ENCODE results near the gene ERVFRD-1. TPM values are rescaled to one million over a fixed set of nuclear protein-coding genes. Genes with fewer than 3 reads are reported as not detected.
A peak's percentile ranks its signal among the peaks of the same experiment; 100 is the strongest.

The ERVFRD-1 gene
- total RNA-seq, 1 experiment from 2014 or later = not detected

- CTCF ChIA-PET = no interaction called here
- DNase-seq (ENCODE audit: low spot score) (no peak), ATAC-seq (no peak)
- no peak for TF ChIP-seq NFATC4 (CRISPR knock-in tag; IDR thresholded peaks at IDR 0.05)
- no peak for TF ChIP-seq RELA (CRISPR knock-in tag; IDR thresholded peaks at IDR 0.05; ENCODE audit: borderline replicate concordance)
- no peak for TF ChIP-seq FOXJ3 (CRISPR knock-in tag; IDR thresholded peaks at IDR 0.05; ENCODE audit: borderline replicate concordance)
- Mint-ChIP-seq H3K27me3 (ENCODE audit: low read depth) (no peaks in the 10 kb centered on the region), H3K9me3 (peaks cover 3% of the 10 kb centered on the region; the same call in 1 of the 2 replicates), H3K36me3 (peaks cover 14% of the 10 kb centered on the region), H3K27ac (no peak overlapping the region), H3K4me3 (no peak overlapping the region), H3K4me1 (peaks cover 54% of the 10 kb centered on the region)
- POLR2A ChIA-PET = no interaction called here
Observed at GRCh38 chr6:11103065-11103464, 8.5 kb downstream of the ERVFRD-1 start.

- Mint-ChIP-seq H3K4me3 (no peak overlapping the region), H3K9me3 (peaks cover 3% of the 10 kb centered on the region; the same call in 1 of the 2 replicates), H3K27ac (peak overlapping the region; percentile 58), H3K36me3 (peaks cover 14% of the 10 kb centered on the region), H3K27me3 (ENCODE audit: low read depth) (no peaks in the 10 kb centered on the region), H3K4me1 (peaks cover 40% of the 10 kb centered on the region)
- ATAC-seq (peak; percentile 61), DNase-seq (ENCODE audit: low spot score) (no peak)
- TF ChIP-seq OVOL2 (CRISPR knock-in tag; IDR thresholded peaks at IDR 0.05; ENCODE audit: borderline replicate concordance) (no peak), SMAD4 (CRISPR knock-in tag; IDR thresholded peaks at IDR 0.05) (no peak), SP1 (CRISPR knock-in tag; conservative IDR thresholded peaks at IDR 0.05) (no peak), FOXP1 (CRISPR knock-in tag; IDR thresholded peaks at IDR 0.05; ENCODE audit: borderline replicate concordance) (no peak), CBFB (CRISPR knock-in tag; IDR thresholded peaks at IDR 0.05; ENCODE audit: low read depth) (no peak), MLX (CRISPR knock-in tag; IDR thresholded peaks at IDR 0.05) (no peak), ERG (CRISPR knock-in tag; IDR thresholded peaks at IDR 0.05) (no peak), CREM (CRISPR knock-in tag; IDR thresholded peaks at IDR 0.05) (no peak), PRRX2 (CRISPR knock-in tag; IDR thresholded peaks at IDR 0.05) (no peak), NR1H2 (CRISPR knock-in tag; IDR thresholded peaks at IDR 0.05) (no peak), TEAD1 (CRISPR knock-in tag; IDR thresholded peaks at IDR 0.05) (no peak), ZMAT4 (CRISPR knock-in tag; IDR thresholded peaks at IDR 0.05) (no peak), EMX1 (CRISPR knock-in tag; IDR thresholded peaks at IDR 0.05) (no peak), JAZF1 (CRISPR knock-in tag; IDR thresholded peaks at IDR 0.05) (no peak)
- TF ChIP-seq, protein P1, sequence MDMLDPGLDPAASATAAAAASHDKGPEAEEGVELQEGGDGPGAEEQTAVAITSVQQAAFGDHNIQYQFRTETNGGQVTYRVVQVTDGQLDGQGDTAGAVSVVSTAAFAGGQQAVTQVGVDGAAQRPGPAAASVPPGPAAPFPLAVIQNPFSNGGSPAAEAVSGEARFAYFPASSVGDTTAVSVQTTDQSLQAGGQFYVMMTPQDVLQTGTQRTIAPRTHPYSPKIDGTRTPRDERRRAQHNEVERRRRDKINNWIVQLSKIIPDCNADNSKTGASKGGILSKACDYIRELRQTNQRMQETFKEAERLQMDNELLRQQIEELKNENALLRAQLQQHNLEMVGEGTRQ (CRISPR knock-in tag; IDR thresholded peaks at IDR 0.05) = no peak
- TF ChIP-seq, protein P2, sequence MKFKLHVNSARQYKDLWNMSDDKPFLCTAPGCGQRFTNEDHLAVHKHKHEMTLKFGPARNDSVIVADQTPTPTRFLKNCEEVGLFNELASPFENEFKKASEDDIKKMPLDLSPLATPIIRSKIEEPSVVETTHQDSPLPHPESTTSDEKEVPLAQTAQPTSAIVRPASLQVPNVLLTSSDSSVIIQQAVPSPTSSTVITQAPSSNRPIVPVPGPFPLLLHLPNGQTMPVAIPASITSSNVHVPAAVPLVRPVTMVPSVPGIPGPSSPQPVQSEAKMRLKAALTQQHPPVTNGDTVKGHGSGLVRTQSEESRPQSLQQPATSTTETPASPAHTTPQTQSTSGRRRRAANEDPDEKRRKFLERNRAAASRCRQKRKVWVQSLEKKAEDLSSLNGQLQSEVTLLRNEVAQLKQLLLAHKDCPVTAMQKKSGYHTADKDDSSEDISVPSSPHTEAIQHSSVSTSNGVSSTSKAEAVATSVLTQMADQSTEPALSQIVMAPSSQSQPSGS (CRISPR knock-in tag; IDR thresholded peaks at IDR 0.05; ENCODE audit: borderline replicate concordance, low read depth) = no peak
- TF ChIP-seq, protein P3, sequence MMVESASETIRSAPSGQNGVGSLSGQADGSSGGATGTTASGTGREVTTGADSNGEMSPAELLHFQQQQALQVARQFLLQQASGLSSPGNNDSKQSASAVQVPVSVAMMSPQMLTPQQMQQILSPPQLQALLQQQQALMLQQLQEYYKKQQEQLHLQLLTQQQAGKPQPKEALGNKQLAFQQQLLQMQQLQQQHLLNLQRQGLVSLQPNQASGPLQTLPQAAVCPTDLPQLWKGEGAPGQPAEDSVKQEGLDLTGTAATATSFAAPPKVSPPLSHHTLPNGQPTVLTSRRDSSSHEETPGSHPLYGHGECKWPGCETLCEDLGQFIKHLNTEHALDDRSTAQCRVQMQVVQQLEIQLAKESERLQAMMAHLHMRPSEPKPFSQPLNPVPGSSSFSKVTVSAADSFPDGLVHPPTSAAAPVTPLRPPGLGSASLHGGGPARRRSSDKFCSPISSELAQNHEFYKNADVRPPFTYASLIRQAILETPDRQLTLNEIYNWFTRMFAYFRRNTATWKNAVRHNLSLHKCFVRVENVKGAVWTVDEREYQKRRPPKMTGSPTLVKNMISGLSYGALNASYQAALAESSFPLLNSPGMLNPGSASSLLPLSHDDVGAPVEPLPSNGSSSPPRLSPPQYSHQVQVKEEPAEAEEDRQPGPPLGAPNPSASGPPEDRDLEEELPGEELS (CRISPR knock-in tag; IDR thresholded peaks at IDR 0.05) = no peak
- TF ChIP-seq, protein P4, sequence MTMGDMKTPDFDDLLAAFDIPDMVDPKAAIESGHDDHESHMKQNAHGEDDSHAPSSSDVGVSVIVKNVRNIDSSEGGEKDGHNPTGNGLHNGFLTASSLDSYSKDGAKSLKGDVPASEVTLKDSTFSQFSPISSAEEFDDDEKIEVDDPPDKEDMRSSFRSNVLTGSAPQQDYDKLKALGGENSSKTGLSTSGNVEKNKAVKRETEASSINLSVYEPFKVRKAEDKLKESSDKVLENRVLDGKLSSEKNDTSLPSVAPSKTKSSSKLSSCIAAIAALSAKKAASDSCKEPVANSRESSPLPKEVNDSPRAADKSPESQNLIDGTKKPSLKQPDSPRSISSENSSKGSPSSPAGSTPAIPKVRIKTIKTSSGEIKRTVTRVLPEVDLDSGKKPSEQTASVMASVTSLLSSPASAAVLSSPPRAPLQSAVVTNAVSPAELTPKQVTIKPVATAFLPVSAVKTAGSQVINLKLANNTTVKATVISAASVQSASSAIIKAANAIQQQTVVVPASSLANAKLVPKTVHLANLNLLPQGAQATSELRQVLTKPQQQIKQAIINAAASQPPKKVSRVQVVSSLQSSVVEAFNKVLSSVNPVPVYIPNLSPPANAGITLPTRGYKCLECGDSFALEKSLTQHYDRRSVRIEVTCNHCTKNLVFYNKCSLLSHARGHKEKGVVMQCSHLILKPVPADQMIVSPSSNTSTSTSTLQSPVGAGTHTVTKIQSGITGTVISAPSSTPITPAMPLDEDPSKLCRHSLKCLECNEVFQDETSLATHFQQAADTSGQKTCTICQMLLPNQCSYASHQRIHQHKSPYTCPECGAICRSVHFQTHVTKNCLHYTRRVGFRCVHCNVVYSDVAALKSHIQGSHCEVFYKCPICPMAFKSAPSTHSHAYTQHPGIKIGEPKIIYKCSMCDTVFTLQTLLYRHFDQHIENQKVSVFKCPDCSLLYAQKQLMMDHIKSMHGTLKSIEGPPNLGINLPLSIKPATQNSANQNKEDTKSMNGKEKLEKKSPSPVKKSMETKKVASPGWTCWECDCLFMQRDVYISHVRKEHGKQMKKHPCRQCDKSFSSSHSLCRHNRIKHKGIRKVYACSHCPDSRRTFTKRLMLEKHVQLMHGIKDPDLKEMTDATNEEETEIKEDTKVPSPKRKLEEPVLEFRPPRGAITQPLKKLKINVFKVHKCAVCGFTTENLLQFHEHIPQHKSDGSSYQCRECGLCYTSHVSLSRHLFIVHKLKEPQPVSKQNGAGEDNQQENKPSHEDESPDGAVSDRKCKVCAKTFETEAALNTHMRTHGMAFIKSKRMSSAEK (CRISPR knock-in tag; IDR thresholded peaks at IDR 0.05; ENCODE audit: borderline replicate concordance) = no peak
- CTCF ChIA-PET = interaction anchor here (0.6 kb wide), 1 partner anchor 32 kb away, joined by 3 read pairs; no protein-coding TSS in a partner anchor
- POLR2A ChIA-PET = interaction anchor here (0.6 kb wide), 1 partner anchor 444 kb away, joined by 3 read pairs; no protein-coding TSS in a partner anchor
Observed at GRCh38 chr6:11101417-11101816, 10.1 kb downstream of the ERVFRD-1 start.

All from WTC11 (cell line).